DOHH2 (cell line): ENCODE measurements around the gene POLR2B.

Experiments used
- H3F3A ChIP-seq: fragments of 200-600 bp; sonication (generic), shearing (Covaris generic); 2 replicates; pipeline ENCODE4 v1.6.0; 2016; ENCODE audit warnings: antibody characterized with exemption, mild to moderate bottlenecking; ENCODE audit not compliant: control insufficient read depth, insufficient read depth
- H3K27ac ChIP-seq: fragments of 200-600 bp; sonication (generic); 2 replicates; pipeline ENCODE4 v1.5.1; 2014; ENCODE audit warnings: low read depth, mild to moderate bottlenecking, low read length, moderate library complexity
- H3K27me3 ChIP-seq: fragments of 200-600 bp; sonication (generic); 2 replicates; pipeline ENCODE4 v1.6.1; 2014; ENCODE audit warnings: mild to moderate bottlenecking, low read length, mixed read lengths; ENCODE audit not compliant: control insufficient read depth
- H3K36me3 ChIP-seq: fragments of 200-600 bp; sonication (generic); 2 replicates; pipeline ENCODE4 v1.6.1; 2014; ENCODE audit warnings: mild to moderate bottlenecking, low read length, moderate library complexity, mixed read lengths; ENCODE audit not compliant: control insufficient read depth
- H3K4me1 ChIP-seq: fragments of 200-600 bp; sonication (generic); 2 replicates; pipeline ENCODE4 v1.6.1; 2014; ENCODE audit warnings: mild to moderate bottlenecking, low read length, mixed read lengths; ENCODE audit not compliant: control insufficient read depth
- H3K4me2 ChIP-seq: fragments of 200-600 bp; sonication (generic); 2 replicates; pipeline ENCODE4 v1.6.0; 2014; ENCODE audit warnings: mild to moderate bottlenecking, low read length, moderate library complexity
- H3K4me3 ChIP-seq: fragments of 200-600 bp; sonication (generic); 2 replicates; pipeline ENCODE4 v1.5.1; 2014; ENCODE audit warnings: mild to moderate bottlenecking, low read length, mixed read lengths
- H3K79me2 ChIP-seq: fragments of 200-600 bp; sonication (generic); 2 replicates; pipeline ENCODE4 v1.6.1; 2014; ENCODE audit warnings: mild to moderate bottlenecking, low read length, mixed read lengths; ENCODE audit not compliant: control insufficient read depth
- H3K9me2 ChIP-seq: fragments of 200-600 bp; sonication (generic); replicated peaks from 2 replicates; pipeline ENCODE4 v1.6.1; 2014; ENCODE audit warnings: mild to moderate bottlenecking, low read length, mixed read lengths; ENCODE audit not compliant: control insufficient read depth
- H3K9me3 ChIP-seq: fragments of 200-600 bp; sonication (generic); 2 replicates; pipeline ENCODE4 v1.6.1; 2014; ENCODE audit warnings: antibody characterized with exemption, low read length, mixed read lengths; ENCODE audit not compliant: control insufficient read depth, insufficient read depth
- H4K20me1 ChIP-seq: fragments of 200-600 bp; sonication (generic); 2 replicates; pipeline ENCODE4 v1.6.0; 2014; ENCODE audit warnings: low read depth, mild to moderate bottlenecking, antibody characterized with exemption, low read length, moderate library complexity; ENCODE audit not compliant: control insufficient read depth, insufficient read depth
- EZH2phosphoT487 ChIP-seq: fragments of 200-600 bp; sonication (generic); IDR thresholded peaks from 2 replicates; pipeline ENCODE4 v1.6.1; 2017; ENCODE audit warnings: borderline replicate concordance, mild to moderate bottlenecking, antibody characterized with exemption, low read length, moderate library complexity, mixed read lengths
- TF ChIP-seq, protein P1 (sequence below): fragments of 200-600 bp; sonication (generic); IDR thresholded peaks from one replicate; pipeline ENCODE4 v1.5.1; 2014; ENCODE audit warnings: antibody characterized with exemption, mild to moderate bottlenecking, low read depth, low read length; ENCODE audit not compliant: poor library complexity, severe bottlenecking

The POLR2B gene

DNA sequence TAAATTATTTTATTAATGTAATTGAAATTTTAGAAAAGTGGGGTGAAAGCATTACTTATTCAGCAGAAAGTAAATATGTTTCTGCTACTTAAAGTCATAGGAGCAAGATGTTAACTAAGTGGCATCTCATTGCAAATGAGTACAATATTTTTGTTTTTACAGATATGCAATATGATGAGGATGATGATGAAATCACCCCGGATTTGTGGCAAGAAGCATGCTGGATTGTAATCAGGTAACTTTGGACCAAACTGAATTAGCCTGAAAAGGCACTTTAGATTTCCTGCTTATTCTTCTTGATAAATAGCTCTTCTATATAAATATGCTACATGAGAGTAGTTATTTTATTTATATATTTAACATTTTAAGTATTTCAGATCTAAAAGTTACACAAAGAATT is 7.5 kb downstream of the POLR2B start:
- Histone ChIP-seq H3F3A (no peaks in the 10 kb centered on the region), H3K4me1 (peaks cover 15% of the 10 kb centered on the region), H3K9me3 (no peaks in the 10 kb centered on the region), H3K27ac (no peak overlapping the region), H3K27me3 (no peaks in the 10 kb centered on the region), H3K36me3 (peaks cover 88% of the 10 kb centered on the region), H3K9me2 (no peaks in the 10 kb centered on the region), H3K79me2 (peaks cover 97% of the 10 kb centered on the region), H3K4me2 (no peak overlapping the region), H4K20me1 (peaks cover 31% of the 10 kb centered on the region), H3K4me3 (no peak overlapping the region)
- TF ChIP-seq EZH2phosphoT487: no peak
- TF ChIP-seq, protein P1, sequence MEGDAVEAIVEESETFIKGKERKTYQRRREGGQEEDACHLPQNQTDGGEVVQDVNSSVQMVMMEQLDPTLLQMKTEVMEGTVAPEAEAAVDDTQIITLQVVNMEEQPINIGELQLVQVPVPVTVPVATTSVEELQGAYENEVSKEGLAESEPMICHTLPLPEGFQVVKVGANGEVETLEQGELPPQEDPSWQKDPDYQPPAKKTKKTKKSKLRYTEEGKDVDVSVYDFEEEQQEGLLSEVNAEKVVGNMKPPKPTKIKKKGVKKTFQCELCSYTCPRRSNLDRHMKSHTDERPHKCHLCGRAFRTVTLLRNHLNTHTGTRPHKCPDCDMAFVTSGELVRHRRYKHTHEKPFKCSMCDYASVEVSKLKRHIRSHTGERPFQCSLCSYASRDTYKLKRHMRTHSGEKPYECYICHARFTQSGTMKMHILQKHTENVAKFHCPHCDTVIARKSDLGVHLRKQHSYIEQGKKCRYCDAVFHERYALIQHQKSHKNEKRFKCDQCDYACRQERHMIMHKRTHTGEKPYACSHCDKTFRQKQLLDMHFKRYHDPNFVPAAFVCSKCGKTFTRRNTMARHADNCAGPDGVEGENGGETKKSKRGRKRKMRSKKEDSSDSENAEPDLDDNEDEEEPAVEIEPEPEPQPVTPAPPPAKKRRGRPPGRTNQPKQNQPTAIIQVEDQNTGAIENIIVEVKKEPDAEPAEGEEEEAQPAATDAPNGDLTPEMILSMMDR: no peak

DNA sequence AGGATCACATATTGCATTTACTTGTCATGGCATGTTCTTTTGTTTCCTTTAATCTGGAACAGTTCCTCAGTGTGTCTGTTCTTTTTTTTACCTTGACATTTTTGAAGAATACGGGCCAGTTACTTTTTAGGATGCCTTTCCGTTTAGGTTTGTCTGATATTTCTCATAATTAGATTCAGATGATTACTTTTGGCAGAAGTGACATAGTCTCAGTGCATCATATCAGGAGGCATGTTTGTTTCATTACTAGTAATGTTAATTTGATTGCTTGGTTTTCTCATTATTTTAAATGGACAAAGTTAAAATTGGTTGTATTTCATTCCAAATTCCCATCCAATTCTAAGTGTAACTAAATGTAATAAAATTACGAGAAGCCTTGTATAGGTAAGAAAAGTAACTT is 8.3 kb downstream of the POLR2B start:
- H3F3A ChIP-seq: no peaks in the 10 kb centered on the region
- H3K9me2 ChIP-seq: no peaks in the 10 kb centered on the region
- peaks cover 7% of the 10 kb centered on the region for H3K4me1 ChIP-seq
- H3K79me2 ChIP-seq: peaks cover 97% of the 10 kb centered on the region
- H3K27me3 ChIP-seq: no peaks in the 10 kb centered on the region
- H4K20me1 ChIP-seq: peaks cover 23% of the 10 kb centered on the region
- H3K36me3 ChIP-seq: peaks cover 88% of the 10 kb centered on the region
- no peaks in the 10 kb centered on the region for H3K9me3 ChIP-seq
- no peak overlapping the region for H3K27ac ChIP-seq
- H3K4me3 ChIP-seq: no peak overlapping the region
- no peak for TF ChIP-seq EZH2phosphoT487
- TF ChIP-seq, protein P1: no peak
- no peak overlapping the region for H3K4me2 ChIP-seq

DNA sequence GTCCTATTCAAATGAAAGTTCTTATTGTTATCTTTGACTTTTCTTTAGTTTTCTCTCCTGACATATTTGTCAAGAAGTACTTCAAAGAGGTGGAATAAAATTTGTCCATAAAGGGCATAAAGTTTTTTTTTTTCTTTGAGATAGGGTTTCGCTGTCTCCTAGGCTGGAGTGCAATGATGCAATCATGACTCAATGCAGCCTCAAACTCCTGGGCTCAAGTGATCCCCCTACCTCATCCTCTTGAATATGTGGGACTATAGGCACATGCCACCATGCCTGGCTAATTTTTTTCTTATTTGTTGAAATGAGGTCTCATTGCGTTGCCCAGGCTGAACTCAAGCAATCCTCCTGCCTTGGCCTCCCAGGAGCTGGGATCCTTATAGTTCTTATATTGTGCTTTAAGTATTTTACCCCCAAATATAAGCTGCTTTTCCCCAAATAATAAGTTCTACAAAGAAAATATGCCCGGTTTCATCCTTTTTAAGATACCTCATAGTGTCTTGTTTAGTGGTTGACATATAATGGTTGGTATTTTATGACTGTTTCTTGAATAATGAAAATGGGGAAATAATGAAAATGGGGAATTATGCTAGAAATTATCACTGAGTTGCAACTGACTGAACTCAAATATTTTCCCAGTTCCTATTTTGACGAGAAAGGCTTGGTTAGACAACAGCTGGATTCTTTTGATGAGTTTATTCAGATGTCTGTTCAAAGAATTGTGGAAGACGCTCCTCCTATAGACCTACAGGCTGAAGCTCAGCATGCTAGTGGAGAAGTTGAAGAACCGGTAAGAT is 11.6 kb downstream of the POLR2B start:
- peaks cover 2% of the 10 kb centered on the region; the same call in 1 of the 2 replicates for H3F3A ChIP-seq
- H3K4me3 ChIP-seq: no peak overlapping the region
- H3K27ac ChIP-seq: no peak overlapping the region
- no peak overlapping the region for H3K4me2 ChIP-seq
- H3K27me3 ChIP-seq: no peaks in the 10 kb centered on the region
- H3K9me3 ChIP-seq: no peaks in the 10 kb centered on the region
- H3K4me1 ChIP-seq: no peaks in the 10 kb centered on the region
- H3K36me3 ChIP-seq: peaks cover 92% of the 10 kb centered on the region
- TF ChIP-seq, protein P1: no peak
- no peak for TF ChIP-seq EZH2phosphoT487
- H3K79me2 ChIP-seq: peaks cover 89% of the 10 kb centered on the region
- no peaks in the 10 kb centered on the region for H3K9me2 ChIP-seq
- peaks cover 13% of the 10 kb centered on the region; the same call in 1 of the 2 replicates for H4K20me1 ChIP-seq
